ENCODE measurements around the gene CBFB.

DNA sequence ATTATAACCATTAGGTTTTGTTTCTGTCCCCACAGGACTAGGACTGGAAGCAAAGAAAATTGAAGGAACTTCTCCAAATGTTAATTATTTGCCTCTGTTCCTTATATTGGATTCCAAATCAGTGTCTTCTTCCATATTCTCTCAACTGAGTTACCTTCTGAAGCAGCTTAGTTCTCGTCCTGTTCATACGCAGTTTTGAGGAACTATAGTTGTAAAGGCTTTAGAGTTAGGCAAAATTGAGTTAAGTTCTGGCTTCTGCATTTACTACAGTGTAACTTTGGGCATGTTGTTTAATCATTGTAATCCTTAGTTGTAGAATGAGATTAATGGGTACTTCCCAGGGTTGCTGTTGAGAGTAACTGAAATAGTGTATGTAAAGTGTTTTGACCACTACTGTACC is 11.2 kb downstream of the CBFB start:
- TF ChIP-seq, protein P1, sequence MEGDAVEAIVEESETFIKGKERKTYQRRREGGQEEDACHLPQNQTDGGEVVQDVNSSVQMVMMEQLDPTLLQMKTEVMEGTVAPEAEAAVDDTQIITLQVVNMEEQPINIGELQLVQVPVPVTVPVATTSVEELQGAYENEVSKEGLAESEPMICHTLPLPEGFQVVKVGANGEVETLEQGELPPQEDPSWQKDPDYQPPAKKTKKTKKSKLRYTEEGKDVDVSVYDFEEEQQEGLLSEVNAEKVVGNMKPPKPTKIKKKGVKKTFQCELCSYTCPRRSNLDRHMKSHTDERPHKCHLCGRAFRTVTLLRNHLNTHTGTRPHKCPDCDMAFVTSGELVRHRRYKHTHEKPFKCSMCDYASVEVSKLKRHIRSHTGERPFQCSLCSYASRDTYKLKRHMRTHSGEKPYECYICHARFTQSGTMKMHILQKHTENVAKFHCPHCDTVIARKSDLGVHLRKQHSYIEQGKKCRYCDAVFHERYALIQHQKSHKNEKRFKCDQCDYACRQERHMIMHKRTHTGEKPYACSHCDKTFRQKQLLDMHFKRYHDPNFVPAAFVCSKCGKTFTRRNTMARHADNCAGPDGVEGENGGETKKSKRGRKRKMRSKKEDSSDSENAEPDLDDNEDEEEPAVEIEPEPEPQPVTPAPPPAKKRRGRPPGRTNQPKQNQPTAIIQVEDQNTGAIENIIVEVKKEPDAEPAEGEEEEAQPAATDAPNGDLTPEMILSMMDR (conservative IDR thresholded peaks at IDR 0.05 in 1 of 2, IDR thresholded peaks at IDR 0.05 in 1 of 2; ENCODE audit: extremely low read depth in 1 of 2, insufficient read depth in 1 of 2, low read depth in 1 of 2, low read length in 2 of 2): no peak
- TF ChIP-seq EZH2 (IDR thresholded peaks at IDR 0.05; ENCODE audit: borderline replicate concordance, low read length): no peak

Measured in mammary epithelial cell (primary cell).